Muscle of back (tissue), 11 donors: Measurements from ENCODE around the gene NFIC. TPM values are rescaled to one million over a fixed set of nuclear protein-coding genes. Genes with fewer than 3 reads are reported as not detected.
A peak's percentile ranks its signal among the peaks of the same experiment; 100 is the strongest.
"Not testable (repeated sequence)": the region's sequence is repeated elsewhere in the genome, so short reads cannot be mapped to it uniquely, and the experiment has no call there.

Source experiments
- DNase-seq, 3 donors: peaks; one replicate each; pipeline versions ENCODE4 v3.0.0 to v3.0.0-alpha.2; 2013
- polyA plus RNA-seq, 10 donors: library from polyadenylated mRNA; unstranded; fragments of 120-200 nt; gene quantifications; one replicate each; pipeline ENCODE4 v1.2.1, GENCODE V29; 2013; ENCODE audit not compliant: insufficient read length in 10 of 10

NFIC gene
- polyA plus RNA-seq, 10 donors: 35.1 to 50.8 (median 39.2) TPM

DNA sequence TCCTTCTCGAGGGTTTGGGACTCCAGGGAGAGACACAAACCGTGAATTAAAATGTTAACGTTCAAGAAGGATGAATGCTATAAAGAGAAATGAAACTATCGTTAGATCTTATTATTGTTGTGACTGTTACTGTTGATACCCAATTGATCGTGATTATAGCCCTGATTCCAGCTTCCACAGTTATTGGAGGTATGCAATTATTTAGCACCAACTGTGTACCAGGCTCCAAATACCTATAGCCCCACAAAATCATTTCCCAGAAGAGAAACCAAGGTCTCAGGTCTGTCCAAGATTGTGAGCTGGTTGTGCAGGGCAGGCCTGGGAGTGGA lies 30.1 kb upstream of the NFIC start:
- no peak for DNase-seq

DNA sequence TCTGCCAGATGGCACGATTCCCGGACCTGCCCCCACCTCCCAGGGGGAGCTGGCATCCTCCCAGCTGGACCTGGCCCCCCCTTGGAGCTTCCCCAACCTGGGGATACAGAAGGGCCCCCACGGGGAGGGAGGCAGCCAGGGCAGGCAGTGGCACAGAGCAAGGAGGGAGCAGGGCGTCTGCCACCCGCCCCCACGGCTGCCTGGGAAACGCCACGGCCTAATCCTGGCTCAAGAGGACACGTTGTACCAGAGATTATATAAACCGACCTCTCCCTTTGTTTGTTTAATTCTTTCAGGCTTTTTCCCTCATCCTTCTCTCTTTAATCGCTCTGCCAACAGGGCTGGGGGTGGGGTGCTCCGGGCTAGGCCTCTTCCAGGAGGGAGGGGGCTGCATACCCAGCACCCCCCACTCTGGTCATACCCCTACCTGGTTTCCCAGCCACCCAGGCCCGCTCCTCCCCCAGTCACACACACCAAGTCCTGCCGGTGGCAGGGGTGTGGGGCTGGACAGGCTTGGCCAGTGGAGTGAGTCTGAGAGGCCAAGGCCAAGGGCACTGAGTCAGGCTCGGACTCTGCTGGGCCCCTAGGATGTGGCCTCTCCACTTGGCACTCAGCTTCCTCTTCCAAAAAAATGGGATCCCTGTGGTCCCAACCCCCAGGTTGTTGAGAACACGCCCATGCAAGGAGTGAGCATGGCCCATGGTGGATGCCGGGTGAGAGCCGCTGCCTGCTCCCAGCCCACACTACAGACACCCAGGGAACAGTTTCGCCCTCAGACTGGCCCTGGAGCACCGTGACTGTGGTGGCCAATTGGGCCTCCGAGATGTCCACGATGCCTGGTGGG lies 29.5 kb upstream of the NFIC start:
- DNase-seq: peak in 1 of 3 donors; percentile 51

DNA sequence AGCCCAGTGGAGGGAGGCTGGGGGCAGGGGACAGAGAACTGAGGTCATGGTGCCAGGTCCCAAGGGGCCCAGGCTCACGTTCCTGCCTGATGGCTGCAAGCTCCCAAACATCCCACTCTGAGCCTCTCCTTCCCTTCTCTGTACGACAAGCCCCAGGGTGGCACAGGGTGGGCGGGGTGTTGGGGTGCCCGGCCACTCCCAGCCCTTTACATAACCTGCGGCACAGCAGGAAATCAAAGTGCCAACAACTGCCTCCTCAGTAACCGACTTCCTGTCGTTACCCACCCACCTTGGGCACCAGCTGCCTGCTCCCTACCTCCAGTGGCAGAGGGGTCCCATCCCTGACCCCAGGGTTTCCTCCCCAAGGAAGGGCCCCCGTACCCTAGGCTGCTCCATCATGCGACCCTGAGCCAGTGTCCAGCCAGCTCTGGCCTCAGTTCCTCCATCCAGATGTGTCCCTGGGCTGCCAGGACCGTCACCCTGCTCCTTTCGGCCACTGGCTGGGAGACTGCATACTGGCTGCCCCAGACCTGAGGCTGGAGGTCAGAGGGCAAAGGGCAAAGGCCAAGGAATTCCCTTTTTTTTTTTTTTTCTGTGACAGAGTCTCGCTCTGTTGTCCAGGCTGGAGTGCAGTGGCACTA lies 27.7 kb upstream of the NFIC start:
- no peak for DNase-seq

DNA sequence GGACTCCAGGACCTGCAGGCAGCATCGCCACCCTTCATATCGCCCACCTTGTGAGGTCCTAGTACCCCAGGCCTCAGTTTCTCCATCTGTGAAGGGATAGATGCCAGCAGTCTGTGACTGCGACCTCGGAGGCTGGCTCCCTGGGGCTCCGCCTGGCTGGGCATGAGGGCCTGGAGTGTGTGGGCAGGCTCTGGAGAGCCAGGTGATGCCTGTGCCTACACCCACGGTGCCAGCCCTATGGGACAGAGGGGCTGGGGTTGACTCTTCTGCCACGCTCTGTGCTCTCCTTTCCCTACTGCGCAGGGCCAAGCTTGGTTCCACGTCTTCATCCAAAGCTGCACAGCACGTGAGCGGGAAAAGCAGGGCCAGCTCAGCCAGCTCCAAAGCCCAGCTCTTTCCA lies 26.0 kb upstream of the NFIC start:
- no peak for DNase-seq

DNA sequence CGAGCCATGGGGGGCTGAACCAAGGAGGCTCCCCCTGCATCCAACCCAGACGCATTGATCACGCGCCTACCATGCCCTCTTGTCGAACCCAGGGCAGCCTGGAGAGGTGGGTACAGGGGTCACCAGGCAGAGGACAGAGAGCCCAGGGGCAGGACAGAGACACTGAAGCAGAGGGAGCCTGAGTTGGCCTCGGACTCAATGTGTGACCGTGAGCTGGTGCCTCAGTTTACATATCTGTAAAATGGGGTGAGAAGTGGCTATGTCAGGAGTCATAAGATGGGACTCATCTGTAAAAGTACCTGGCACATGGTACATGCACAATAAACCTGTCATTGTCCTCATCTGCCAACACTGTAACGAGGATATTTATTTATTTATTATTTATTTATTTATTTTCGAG lies 24.1 kb upstream of the NFIC start:
- no peak for DNase-seq

DNA sequence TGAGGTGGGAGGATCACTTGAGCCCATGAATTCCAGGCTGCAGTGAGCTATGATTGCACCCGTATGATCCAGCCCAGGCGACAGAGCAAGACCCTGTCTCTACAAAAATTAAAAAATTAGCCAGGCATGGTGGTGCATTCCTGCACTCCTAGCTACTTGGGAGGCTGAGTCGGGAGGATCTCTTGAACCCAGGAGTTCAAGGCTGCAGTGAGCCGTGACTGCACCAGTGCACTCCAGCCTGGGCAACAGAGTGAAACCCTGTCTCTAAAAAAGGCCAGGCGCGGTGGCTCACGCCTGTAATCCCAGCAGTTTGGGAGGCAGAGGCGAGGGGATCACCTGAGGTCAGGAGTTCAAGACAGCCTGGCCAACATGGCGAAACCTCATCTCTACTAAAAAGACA lies 23.4 kb upstream of the NFIC start:
- not testable (repeated sequence) for DNase-seq

DNA sequence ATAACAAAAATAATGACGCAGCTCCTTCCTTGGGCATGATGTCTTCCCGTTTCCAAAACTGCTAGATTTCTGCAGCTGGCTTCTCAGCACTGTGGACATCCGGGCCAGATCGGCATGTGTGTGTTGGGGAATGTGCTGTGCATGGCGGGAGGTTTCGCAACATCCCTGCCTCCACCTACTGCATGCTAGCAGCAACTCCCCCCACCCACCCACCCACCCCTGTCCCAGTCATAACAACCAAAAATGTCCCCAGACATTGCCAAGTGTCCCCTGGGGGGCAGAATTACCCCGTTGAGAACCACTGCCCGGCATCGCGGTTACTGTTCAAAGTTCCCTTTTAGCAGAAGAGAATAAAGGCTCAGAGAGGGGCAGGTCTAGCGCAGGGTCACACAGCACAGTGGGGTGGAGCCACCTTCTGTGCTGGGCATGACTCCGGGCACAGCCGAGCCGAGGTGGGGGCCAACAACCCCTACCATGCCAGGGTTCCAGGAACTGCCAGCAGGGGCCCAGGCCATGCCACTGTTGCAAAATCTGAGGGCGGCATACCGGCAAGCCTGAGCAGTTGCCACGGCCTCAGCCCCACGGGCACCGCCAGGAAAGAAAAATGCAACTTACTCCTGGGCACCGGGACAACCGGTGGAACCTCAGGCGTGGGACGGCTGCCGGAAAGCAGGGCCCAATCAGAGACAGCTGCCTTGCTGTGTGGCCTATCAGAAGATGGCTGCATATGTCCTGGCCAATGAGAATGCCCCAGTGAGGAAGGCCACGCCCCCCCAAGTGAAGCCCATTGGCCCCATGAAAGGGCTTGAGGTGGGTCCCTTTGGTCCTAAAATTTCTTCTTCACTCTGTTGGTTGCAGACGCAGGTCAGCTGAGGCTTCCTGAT lies 22.5 kb upstream of the NFIC start:
- peak; percentile 52 to 74 (median 55) for DNase-seq

DNA sequence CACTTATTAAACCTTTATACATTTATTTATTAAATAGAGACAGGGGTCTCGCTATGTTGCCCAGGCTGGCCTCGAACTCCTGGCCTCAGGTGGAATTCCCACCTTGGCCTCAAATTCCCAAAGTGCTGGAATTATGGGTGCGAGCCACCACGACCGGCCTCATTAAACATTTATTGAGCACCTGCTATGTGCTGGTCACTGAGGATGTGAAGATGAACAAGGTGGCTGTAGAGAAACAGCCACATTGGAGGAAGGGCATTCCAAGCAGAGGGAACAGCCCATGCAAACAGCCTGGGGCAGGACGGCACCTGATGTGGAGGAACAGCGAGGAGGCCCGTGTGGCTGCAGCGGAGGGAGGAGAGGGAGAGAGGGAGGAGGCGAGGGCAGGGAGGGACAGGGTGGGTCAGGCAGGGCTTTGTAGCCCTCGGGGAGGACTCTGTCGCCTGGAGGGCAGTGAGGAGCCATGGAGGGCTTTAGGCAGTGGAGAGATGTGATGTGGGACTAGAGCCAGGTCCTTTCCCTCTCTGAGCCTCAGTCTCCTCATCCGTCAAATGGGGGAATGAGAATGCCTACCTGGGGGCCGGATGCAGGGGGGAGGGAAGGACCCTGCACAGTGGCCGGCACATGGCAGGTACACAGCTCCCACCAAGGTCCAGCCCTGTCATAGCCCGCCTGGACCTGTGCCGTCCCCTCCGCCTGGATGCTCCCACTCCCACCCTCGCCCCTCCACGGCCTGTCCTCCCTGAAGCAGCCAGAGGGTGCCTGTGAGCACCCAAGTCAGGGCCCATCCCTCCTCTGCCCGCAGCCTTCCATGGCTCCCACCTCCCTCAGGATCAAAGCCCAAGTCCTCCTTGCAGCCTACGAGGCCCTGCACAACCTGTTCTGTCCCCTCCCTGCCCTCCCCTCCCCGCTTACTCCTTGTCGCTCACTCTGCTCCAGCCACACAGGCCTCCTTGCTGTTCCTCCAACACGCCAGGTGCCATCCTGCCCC lies 21.5 kb upstream of the NFIC start:
- no peak for DNase-seq

DNA sequence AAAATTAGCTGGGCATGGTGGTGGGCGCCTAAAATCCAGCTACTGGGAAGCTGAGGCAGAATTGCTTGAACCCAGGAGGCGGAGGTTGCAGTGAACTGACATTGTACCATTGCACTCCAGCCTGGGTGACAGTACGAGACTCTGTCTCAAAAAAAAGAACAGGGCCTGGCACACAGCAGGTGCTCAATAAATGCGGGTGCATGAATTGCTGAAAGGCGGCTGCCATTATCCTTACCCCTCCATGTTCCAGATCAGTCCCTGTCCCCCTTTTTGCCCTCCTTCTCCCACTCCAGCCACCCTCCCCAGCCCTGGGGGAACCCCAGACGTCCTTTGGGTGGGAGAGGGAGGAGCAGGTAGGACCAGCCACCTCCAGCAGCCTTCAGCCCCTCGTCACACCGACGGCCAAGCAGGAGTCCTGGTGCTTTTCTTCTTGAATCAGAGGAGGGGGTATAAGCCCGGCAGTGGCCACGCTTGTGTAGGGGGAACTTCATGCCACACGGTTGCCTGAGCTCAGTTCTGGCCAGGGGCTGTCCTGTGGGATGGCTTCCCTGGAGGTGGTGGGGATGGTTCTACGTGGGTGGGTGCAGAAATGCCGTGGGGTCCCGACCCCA lies 20.4 kb upstream of the NFIC start:
- DNase-seq: no peak

DNA sequence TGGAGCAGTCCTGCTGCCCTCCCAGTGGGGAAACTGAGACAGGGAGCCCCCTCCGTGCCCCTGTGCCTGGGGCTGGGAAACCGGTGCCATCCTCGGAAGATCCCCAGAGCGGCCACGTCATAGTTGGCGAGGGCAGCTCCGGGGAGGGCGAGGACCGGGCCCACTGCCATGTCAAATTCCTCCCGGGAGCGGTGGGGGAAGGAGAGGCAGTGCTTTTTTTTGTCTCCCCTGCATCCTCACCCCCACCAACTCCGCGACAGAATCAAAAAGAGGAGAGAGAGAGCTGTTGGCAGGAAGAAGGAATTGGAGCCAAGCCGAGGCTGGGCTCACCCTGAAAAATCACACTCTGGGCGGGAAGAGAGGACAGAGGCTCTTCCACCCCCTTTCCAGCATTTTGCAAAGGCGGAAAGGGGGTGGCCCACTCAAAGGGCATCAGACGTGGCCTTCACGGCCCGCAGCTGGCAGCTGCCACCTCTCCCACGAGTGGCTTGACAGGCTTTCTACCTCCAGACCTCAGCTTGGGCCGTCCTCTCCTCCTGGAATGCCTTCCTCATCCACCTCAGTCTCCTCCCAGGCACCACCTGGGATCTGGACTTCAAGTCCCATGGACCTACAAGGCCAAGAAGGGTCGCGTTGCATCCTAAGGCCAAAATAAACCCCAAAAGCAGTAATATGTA lies 19.6 kb upstream of the NFIC start:
- DNase-seq: peak in 1 of 3 donors; percentile 82

DNA sequence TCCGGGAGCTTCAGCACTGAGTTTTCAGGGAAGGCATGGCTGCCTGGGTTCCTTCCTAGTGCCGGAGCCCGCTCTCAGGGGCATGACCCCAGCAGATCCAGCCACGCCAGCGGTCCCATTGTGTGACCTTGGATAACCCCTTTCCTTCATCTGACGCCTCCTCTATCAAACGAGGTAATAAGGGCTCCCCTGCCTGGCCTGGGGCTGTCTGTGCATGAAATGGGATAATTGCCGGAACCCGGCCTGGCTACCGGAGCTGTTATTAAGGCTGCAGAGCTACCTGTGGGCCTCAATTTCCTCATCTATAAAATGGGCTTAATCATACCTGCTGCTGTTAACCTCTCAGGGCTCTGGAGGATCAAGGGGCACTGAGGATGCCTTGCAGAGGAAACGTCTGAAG lies 18.3 kb upstream of the NFIC start:
- no peak for DNase-seq

DNA sequence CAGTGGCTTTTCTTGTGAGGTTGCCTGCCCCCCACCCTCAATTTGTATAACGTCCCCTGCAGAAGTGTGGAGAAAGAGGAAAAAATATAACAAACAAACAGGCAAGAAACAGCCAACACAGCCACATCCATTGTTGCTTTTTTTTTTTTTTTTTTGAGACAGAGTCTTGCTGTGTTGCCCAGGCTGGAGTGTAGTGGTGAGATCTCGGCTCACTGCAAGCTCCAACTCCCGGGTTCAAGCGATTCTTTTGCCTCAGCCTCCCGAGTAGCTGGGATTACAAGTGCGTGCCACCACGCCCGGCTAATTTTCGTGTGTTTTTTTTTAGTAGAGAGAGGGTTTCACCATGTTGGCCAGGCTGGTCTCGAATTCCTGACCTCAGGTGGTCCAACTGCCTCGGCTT lies 17.9 kb upstream of the NFIC start:
- DNase-seq: not testable (repeated sequence)

DNA sequence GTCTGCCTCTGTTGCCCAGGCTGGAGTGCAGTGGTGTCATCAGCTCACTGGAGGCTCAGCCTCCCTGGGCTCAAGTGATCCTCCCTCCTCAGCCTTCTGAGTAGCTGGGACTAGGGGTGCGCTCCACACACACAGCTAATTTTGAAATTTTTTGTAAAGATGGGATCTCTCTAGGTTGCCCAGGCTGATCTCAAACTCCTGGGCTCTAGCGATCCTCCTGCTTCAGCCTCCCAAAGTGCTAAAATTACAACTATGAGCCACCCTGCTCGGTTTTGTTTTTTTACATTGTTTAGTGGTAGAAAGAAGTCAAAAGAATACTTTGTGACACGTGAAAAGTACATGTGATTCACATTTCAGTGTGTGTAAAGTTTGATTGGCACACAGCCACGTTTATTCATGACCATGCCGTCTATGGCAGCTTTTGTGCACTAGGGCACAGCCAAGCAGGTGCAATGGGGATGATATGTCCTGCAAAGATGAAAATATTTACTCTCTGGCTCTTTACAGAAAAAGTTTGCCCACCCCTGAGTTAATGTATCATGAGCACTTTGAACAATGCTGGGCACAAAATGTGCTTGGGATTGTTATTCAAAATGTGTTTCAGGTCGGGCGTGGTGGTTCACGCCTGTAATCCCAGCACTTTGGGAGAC lies 16.2 kb upstream of the NFIC start:
- no peak for DNase-seq

DNA sequence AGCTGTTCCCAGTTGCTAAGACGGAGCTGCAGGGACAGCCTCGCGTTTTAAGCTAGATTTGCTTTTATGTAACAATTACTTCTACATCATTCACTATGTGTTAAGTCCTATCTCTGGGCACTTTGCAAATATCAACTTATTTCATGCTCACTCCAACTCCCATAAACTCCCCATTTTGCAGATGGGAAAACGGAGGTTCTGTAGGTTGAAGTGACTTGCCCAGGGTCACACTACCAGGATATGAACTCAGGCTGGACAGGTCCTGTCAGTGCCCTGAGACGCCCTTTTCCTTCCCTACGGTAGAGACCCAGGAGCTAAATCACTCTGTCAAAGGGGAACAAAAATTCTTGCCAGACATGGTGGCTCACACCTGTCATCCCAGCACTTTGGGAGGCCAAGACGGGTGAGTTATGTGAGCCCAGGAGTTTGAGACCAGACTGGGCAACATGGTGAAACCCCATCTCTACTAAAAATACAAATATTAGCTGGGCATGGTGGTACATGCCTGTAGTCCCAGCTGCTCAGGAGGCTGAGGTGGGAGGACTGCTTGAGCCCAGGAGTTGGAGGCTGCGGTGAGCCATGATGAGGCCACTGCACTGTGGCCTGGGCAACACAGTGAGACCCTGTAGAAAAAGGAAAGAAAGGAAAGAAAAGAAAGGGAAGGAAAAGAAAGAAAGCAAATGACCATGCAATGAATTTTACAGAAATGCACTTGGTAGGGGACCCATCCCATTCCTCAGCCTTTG lies 14.5 kb upstream of the NFIC start:
- no peak for DNase-seq

DNA sequence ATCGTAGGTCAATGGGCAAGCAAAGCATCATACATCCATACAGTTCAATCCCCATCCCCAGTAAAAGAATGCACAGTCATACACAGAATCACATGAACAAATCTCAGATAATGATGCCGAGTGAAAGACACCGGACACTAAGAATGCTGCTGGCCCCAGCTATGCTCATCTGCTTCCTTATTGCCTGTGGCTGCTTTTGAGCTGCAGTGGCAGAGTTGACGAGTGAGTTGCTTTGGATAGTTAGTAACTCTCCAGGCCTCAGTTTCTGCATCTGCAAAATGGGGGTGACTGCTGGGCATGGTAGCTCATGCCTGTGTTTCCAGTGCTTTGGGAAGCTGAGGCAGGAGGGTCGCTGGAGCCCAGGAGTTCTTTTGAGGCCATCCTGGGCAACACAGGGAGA lies 12.9 kb upstream of the NFIC start:
- DNase-seq: no peak

DNA sequence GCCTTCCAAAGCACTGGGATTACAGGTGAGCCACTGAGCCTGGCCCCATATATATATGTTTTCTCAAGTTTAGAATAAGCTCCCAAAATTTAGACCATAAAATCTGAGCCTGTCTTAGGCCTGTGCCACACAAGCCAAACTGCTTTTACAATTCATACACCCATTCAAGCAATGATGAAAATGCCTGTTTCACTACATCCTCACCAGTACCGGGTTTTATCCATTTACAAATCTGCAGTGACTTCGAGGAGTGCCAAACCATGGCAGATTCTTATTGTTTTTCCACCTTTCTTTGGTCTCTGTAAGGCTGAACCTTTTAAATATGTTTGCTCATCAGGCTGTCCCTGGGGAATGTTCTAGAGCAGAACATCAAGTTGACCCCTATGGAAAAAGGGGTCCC lies 9.6 kb upstream of the NFIC start:
- no peak for DNase-seq

DNA sequence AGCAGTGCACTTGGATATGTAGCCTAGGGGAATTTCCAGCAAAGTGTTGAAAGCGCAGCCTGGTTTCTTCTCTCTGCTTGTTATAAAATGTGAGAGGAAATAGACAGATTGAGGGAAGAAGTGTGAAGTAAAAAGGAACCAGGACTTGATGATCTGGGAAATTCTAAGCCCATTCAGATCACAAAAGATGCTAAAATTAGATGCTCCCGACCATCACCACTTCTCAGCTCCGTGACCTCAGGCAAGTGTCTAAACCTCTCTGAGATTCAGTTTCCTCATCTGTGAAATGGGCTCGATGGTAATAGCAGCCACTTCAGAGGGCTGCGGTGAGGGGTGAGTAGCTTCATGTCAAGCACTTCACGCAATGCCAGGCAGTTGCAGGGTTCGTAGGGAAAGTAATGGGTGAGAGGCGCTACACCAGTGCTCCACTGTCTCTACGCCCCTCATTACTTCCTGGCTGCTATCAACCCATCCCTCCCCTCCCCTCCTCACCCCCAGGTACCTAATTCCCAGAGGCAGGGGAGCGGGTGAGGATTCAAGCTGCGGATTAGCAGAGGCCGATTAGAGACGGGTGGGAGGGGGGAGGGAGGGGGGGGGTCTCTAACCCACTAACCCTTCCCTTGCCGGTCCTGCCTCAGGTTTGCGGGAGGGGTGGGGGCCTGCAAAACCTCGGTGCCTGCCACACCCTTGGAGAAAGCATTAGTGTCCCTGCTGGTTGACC lies 9.0 kb upstream of the NFIC start:
- no peak for DNase-seq

DNA sequence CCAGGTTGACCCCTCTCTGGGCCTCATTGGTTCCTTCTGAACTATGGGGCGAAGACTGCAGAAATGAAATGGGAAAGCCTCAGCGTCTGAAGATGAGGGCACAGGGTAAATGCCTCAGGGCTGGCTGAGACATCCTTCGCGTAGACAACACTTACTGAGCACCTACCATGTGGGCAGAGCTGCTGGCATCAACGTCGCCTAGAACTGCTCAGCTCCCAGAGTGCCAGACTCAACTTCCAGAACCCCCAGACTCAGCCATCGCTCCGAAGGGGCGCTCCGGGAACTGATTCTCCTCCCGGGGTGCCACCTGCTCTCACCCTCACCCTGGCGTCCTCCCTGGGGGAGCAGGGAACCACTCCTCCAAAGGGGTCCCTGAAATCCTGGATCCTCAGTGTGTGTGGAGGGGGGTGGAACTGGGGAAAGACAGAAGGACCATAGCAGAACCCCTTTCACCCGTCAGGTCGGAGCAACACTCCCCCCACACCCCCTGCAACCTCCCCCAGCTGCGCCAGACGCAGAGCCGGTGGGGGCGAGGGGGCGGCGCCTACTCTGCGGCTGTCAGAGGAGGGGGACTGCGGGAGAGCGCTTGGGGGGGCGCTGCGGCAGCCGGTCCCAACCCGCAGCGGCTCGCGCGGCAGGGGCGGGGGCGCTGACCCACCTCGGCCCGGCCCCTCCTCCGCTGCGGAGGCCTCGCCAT lies 8.2 kb upstream of the NFIC start:
- DNase-seq: peak in 1 of 3 donors; percentile 44
